HK-2 (cell line): ENCODE results near the gene BEST2.
A peak's percentile ranks its signal among the peaks of the same experiment; 100 is the strongest.

ENCODE experiments used
- DNase-seq: peaks from one replicate; pipeline ENCODE4 v3.0.0-alpha.2; 2018; ENCODE audit not compliant: unreplicated experiment

Gene BEST2

GRCh38 chr19:12769689-12770088 is 18.1 kb downstream of the BEST2 start:
- DNase-seq, result no peak

GRCh38 chr19:12770922-12771321 is 19.3 kb downstream of the BEST2 start:
- no peak for DNase-seq

GRCh38 chr19:12772323-12772722 is 20.7 kb downstream of the BEST2 start:
- DNase-seq, result no peak

- no peak for DNase-seq
Measured at GRCh38 chr19:12773571-12773970, 22.0 kb downstream of the BEST2 start.

- no peak for DNase-seq
Measured at GRCh38 chr19:12774588-12775555, 23.3 kb downstream of the BEST2 start, which contains the start of gene HOOK2. Gene HOOK2, minus strand, starts transcription at chr19:12775552. Its CDS starts 103 bp downstream, at chr19:12775449.

GRCh38 chr19:12777217-12778016 is 25.8 kb downstream of the BEST2 start:
- peak; percentile 78 for DNase-seq

- DNase-seq, result peak; percentile 79
Measured at GRCh38 chr19:12778017-12778904, 26.7 kb downstream of the BEST2 start.

- no peak for DNase-seq
Measured at GRCh38 chr19:12778905-12779161, 27.2 kb downstream of the BEST2 start.

GRCh38 chr19:12779162-12779993 is 27.8 kb downstream of the BEST2 start:
- DNase-seq, result peak; percentile 59

GRCh38 chr19:12782174-12782423 is 30.5 kb downstream of the BEST2 start:
- no peak for DNase-seq

- peak; percentile 84 for DNase-seq
Measured at GRCh38 chr19:12782424-12783290, 31.1 kb downstream of the BEST2 start.

- no peak for DNase-seq
Measured at GRCh38 chr19:12783291-12783848, 31.8 kb downstream of the BEST2 start.

- DNase-seq, result peak; percentile 71
Measured at GRCh38 chr19:12783849-12784393, 32.3 kb downstream of the BEST2 start.

- no peak for DNase-seq
Measured at GRCh38 chr19:12784394-12784870, 32.8 kb downstream of the BEST2 start.

GRCh38 chr19:12784871-12785430 is 33.4 kb downstream of the BEST2 start:
- DNase-seq, result peak; percentile 24

GRCh38 chr19:12785431-12786031 is 33.9 kb downstream of the BEST2 start:
- DNase-seq, result no peak

GRCh38 chr19:12786141-12786870 is 34.7 kb downstream of the BEST2 start:
- DNase-seq, result no peak

- DNase-seq, result no peak
Measured at GRCh38 chr19:12786952-12787351, 35.4 kb downstream of the BEST2 start.
